Thyroid gland (tissue), 4 donors: ENCODE data around the gene BUD13. TPM values are rescaled to one million over a fixed set of nuclear protein-coding genes. Genes with fewer than 3 reads are reported as not detected.

Experiments
- DNase-seq, 2 donors: peaks; one replicate each; pipeline ENCODE4 v3.0.0-alpha.2; 2019
- H3K27ac ChIP-seq, 3 donors: fragments of 200-600 bp; sonication (generic); 1 replicate in 2 of 3; 2 replicates in 1 of 3; pipeline ENCODE4 v1.5.1; 2016 to 2019; ENCODE audit warnings: mild to moderate bottlenecking in 1 of 3, moderate library complexity in 1 of 3
- H3K27me3 ChIP-seq: fragments of 200-600 bp; sonication (generic); one replicate; pipeline ENCODE4 v1.5.1; 2019
- H3K36me3 ChIP-seq, 2 donors: fragments of 200-600 bp; sonication (generic); one replicate each; pipeline ENCODE4 v1.5.1; 2016 to 2019
- H3K4me1 ChIP-seq, 2 donors: fragments of 200-600 bp; sonication (generic); one replicate each; pipeline ENCODE4 v1.5.1; 2017 to 2019
- H3K4me3 ChIP-seq, 3 donors: fragments of 200-600 bp; sonication (generic); replicated peaks in 1 of 3; 1 replicate in 2 of 3; 2 replicates in 1 of 3; pipeline ENCODE4 v1.5.1; 2016; ENCODE audit warnings: mild to moderate bottlenecking in 1 of 3
- H3K9me3 ChIP-seq: fragments of 200-600 bp; sonication (generic); one replicate; pipeline ENCODE4 v1.5.1; 2017
- POLR2A ChIP-seq, 2 donors: fragments of 450-650 bp; IDR thresholded peaks; one replicate each; pipeline ENCODE4 v1.6.1; 2017; ENCODE audit warnings: antibody characterized with exemption in 2 of 2, mild to moderate bottlenecking in 2 of 2, moderate library complexity in 1 of 2
- WGBS, 2 donors: methylation state at CpG; one replicate each; pipeline ENCODE4 v1.1.5; 2017; 5-methylcytosine and 5-hydroxymethylcytosine counted together
- intact Hi-C: fragments of 100-400 bp; cut with DNase I; formaldehyde crosslinking; loops from one replicate; pipeline ENCODE4 v1.15.1; 2023
- total RNA-seq, 4 donors: library from RNA; depleted of rRNA; stranded (reverse); fragments of >200 nt; gene quantifications; one replicate each; pipeline ENCODE4 v1.2.3, GENCODE V29; 2016
- TF ChIP-seq, protein P1 (sequence below), 6 experiments: fragments of 200-600 bp in 3 of 6; fragments of 450-650 bp in 3 of 6; sonication (generic) in 3 of 6; IDR thresholded peaks; one replicate each; pipeline ENCODE4 v1.5.1; 2016 to 2019; ENCODE audit warnings: antibody characterized with exemption in 6 of 6, mild to moderate bottlenecking in 2 of 6, inconsistent platforms in 1 of 6, moderate library complexity in 1 of 6

BUD13 gene
- total RNA-seq, 4 donors from 2014 or later = 15.2 to 18.7 (median 17.8) TPM

DNA sequence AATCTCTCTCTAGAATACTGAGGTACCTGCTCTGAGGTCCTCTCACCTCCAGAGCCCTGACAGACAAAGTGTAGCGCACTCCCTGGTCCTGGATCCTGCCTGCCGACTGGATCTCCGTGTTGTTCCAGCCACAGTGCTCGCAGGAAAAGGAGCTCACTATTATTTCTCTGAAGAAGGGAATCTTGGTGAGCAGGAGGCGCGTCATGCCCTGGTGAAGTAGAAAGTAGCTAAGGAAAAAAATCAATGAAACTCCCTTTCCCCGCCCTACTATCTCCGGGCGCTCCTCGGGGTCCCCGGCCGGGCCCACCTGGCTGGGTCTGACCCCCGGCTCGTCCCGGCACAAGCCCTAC is 14.6 kb upstream of the BUD13 start:
- DNase-seq = peak in 1 of 2 donors; percentile 30
- WGBS, 2 donors = 2% methylated on average over 7 to 15 of the region's 15 CpGs
- H3K4me1 ChIP-seq = peaks cover 13 to 32% of the 10 kb centered on the region in 2 donors
- no peaks in the 10 kb centered on the region for H3K27me3 ChIP-seq
- no peaks in the 10 kb centered on the region for H3K9me3 ChIP-seq
- intact Hi-C loops = no loop called here
- TF ChIP-seq, protein P1, sequence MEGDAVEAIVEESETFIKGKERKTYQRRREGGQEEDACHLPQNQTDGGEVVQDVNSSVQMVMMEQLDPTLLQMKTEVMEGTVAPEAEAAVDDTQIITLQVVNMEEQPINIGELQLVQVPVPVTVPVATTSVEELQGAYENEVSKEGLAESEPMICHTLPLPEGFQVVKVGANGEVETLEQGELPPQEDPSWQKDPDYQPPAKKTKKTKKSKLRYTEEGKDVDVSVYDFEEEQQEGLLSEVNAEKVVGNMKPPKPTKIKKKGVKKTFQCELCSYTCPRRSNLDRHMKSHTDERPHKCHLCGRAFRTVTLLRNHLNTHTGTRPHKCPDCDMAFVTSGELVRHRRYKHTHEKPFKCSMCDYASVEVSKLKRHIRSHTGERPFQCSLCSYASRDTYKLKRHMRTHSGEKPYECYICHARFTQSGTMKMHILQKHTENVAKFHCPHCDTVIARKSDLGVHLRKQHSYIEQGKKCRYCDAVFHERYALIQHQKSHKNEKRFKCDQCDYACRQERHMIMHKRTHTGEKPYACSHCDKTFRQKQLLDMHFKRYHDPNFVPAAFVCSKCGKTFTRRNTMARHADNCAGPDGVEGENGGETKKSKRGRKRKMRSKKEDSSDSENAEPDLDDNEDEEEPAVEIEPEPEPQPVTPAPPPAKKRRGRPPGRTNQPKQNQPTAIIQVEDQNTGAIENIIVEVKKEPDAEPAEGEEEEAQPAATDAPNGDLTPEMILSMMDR (IDR thresholded peaks at IDR 0.05) = no peak
- TF ChIP-seq POLR2A (IDR thresholded peaks at IDR 0.05) = no peak
- H3K27ac ChIP-seq = peak overlapping the region; percentile 72 to 84 (median 82)
- H3K4me3 ChIP-seq = peak overlapping the region; percentile 84 to 93 (median 92)
- H3K36me3 ChIP-seq = peaks cover 33 to 36% of the 10 kb centered on the region in 2 donors

- DNase-seq = no peak
- Histone ChIP-seq H3K4me1 (peaks cover 13 to 29% of the 10 kb centered on the region in 2 donors), H3K9me3 (no peaks in the 10 kb centered on the region), H3K27ac (no peak overlapping the region), H3K36me3 (peaks cover 38 to 41% of the 10 kb centered on the region in 2 donors), H3K27me3 (no peaks in the 10 kb centered on the region), H3K4me3 (peak overlapping the region; percentile 84 to 93 (median 92))
- TF ChIP-seq, protein P1 (IDR thresholded peaks at IDR 0.05) = no peak
- no peak for TF ChIP-seq POLR2A (IDR thresholded peaks at IDR 0.05)
- WGBS, 2 donors = 61 to 63% methylated on average over 5 of the region's 5 CpGs
- intact Hi-C loops = no loop called here
Observed at GRCh38 chr11:116786966-116787365, 14.2 kb upstream of the BUD13 start.

DNA sequence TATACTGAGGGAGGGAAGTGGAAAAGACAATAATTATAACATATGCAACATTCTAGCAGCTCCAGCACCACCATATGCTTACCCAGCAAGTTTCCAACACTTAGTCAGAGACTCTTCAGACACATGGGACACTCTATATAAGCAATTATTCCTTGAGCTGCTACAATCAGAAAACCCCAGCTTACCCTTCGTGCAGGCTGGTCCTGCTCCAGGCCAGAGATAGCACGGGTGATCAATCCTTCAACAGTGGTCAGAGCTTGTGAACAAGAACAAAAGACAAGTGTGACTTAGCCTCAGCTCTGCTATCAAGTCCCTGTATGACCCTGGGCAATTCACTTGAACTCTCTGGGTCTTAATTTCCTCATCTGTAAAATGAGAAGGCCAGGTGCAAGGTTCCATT is 13.5 kb upstream of the BUD13 start:
- TF ChIP-seq, protein P1 (IDR thresholded peaks at IDR 0.05) = no peak
- TF ChIP-seq POLR2A (IDR thresholded peaks at IDR 0.05) = no peak
- Histone ChIP-seq H3K27me3 (no peaks in the 10 kb centered on the region), H3K4me1 (peaks cover 8 to 22% of the 10 kb centered on the region in 2 donors), H3K4me3 (no peak overlapping the region), H3K9me3 (no peaks in the 10 kb centered on the region), H3K27ac (no peak overlapping the region), H3K36me3 (peaks cover 43 to 47% of the 10 kb centered on the region in 2 donors)
- no peak for DNase-seq
- intact Hi-C loops = no loop called here
- 87 to 95% methylated on average over 2 of the region's 2 CpGs for WGBS, 2 donors

- TF ChIP-seq POLR2A (IDR thresholded peaks at IDR 0.05) = no peak
- TF ChIP-seq, protein P1 (IDR thresholded peaks at IDR 0.05) = no peak
- Histone ChIP-seq H3K4me1 (peaks cover 0 to 12% of the 10 kb centered on the region in 2 donors), H3K27me3 (no peaks in the 10 kb centered on the region), H3K4me3 (no peak overlapping the region), H3K9me3 (no peaks in the 10 kb centered on the region), H3K36me3 (peaks cover 76 to 78% of the 10 kb centered on the region in 2 donors), H3K27ac (no peak overlapping the region)
- WGBS, 2 donors = 93 to 99% methylated on average over 4 of the region's 4 CpGs
- intact Hi-C loops = no loop called here
- no peak for DNase-seq
Observed at GRCh38 chr11:116782728-116783127, 9.9 kb upstream of the BUD13 start.

GRCh38 chr11:116778556-116778955 is 5.8 kb upstream of the BUD13 start:
- no peak for DNase-seq
- no peaks in the 10 kb centered on the region for H3K27me3 ChIP-seq
- peaks cover 2 to 4% of the 10 kb centered on the region in 2 donors for H3K4me1 ChIP-seq
- intact Hi-C loops = no loop called here
- 98 to 99% methylated on average over 4 of the region's 4 CpGs for WGBS, 2 donors
- TF ChIP-seq, protein P1 (IDR thresholded peaks at IDR 0.05) = no peak
- no peak for TF ChIP-seq POLR2A (IDR thresholded peaks at IDR 0.05)
- H3K9me3 ChIP-seq = no peaks in the 10 kb centered on the region
- peaks cover 54 to 58% of the 10 kb centered on the region in 2 donors for H3K36me3 ChIP-seq
- H3K27ac ChIP-seq = no peak overlapping the region
- no peak overlapping the region for H3K4me3 ChIP-seq
